ENCODE measurements around the gene WDSUB1.

The WDSUB1 gene, protein sequence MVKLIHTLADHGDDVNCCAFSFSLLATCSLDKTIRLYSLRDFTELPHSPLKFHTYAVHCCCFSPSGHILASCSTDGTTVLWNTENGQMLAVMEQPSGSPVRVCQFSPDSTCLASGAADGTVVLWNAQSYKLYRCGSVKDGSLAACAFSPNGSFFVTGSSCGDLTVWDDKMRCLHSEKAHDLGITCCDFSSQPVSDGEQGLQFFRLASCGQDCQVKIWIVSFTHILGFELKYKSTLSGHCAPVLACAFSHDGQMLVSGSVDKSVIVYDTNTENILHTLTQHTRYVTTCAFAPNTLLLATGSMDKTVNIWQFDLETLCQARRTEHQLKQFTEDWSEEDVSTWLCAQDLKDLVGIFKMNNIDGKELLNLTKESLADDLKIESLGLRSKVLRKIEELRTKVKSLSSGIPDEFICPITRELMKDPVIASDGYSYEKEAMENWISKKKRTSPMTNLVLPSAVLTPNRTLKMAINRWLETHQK

DNA sequence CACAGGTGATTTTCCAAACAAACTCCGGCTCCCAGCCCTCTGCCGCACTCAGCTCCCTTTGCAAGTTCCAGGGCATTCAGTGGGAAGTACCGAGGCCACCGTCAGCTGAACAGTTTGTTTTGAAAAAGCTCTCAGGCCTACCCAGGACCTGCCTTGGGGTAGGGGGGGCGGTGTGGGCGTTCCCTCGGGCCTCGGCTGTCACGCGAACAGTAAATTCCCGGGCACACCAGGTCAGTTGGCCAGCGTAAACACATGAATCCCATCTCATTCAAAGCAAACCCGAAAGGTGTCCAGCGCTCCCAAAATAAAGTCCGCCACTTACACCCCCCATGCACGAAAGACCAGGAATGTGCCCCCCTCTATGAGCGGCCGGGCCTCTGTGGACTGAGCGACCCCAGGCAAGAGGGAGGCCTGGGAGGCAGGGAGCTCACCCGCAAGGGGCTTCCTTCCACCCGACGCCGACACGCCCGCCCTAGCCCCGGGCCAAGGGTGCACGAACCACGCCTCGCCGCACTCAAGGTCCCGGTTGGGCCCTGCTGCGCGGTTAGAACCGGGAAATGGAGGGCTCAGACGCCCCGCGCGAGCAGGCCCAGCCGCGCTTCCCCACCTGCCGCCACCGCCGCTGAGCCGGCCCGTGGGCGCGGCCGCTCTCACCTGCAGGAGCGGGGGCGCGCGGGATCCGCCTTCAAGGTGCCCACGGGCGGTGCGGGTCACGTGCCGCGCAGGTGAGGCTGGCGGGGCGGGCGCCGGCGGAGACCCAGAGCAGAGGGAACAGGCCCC is at the start of gene WDSUB1:
TSS of gene WDSUB1 (minus strand) at position 775 of the 780 bp plus-strand sequence. CDS start 3,634 bp downstream, outside the sequence.
- DNase-seq (ENCODE audit: low spot score) = peak; percentile 74

DNA sequence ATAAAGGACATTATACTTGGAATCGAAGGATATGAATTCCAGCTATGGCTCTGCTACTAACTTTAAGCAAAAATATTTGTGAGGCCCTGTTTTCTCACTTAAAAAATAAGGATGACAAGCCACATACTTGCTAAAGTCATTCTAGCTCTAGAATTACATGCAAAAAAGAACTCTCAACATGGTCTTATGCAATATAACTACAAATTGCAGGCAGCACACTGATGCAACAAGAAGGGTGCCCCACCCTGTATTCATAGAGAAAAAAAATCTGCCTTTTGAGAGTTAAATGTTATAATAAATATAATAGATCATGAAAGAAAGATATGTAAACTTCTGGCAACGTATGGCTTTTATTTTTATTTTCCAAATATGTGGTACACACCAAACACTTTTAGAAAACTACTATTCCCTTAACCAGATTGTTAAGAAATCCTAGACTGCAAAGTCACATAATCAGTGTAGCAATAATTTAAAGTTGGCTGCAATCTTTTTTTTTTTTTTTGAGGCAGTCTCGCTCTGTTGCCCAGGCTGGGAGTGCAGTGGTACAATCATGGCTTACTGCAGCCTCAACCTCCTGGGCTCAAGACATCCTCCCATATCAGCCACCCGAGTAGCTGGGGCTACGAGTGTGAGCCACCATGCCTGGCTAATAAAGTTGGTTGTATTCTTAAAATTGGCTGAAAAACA is 40.2 kb upstream of the WDSUB1 start:
- peak; percentile 28 for DNase-seq (ENCODE audit: low spot score)

DNA sequence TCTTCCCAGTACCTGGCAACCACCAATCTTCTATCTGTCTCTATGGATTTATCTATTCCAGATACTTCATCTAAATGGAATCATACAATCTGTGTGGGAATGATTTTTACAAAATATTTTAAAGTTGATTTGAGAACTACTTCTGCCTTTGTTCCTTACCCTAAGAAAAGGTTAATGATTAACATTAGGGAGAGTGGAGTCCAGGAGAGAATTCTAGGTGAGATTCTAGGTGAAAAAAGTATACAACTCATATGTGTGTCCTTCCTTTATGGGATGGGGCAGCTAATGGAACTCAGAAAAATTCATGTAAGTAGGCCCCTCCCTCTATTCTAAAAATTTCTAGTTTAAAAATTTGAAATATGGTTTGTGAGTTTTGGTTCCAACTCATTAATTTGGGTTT is 35.9 kb upstream of the WDSUB1 start:
- DNase-seq (ENCODE audit: low spot score) = no peak

DNA sequence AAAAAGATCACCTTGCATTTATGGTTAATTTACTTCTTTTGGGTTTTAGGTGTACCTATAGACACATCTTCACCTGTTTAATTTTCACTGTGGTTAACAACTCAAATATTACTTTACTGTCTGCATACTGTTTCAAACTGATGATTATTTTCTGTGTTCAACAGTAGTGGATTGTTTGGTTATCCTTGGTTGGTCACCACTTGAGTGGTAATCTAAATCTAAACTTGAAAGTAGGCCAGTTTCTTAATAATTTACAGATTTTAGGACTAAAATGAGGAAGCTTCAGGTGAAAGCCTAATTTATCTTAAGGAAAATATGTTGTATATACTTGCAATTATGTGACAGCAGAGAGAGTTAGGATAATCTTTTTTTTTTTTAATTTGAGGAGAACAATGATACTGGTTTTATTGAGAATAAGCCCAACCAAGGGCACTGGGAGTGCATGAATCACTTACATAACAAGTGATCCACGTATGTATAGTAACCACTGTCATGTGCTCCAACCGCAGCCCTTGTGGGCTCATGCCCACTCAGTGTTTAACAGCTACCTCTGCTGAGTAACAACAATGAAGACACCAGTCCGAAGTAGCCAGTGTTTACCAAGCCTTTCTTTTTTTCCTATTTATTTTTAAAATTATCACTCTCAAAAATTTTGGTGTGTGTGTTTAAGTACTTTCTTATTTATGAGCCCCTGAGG is 31.0 kb upstream of the WDSUB1 start:
- no peak for DNase-seq (ENCODE audit: low spot score)

DNA sequence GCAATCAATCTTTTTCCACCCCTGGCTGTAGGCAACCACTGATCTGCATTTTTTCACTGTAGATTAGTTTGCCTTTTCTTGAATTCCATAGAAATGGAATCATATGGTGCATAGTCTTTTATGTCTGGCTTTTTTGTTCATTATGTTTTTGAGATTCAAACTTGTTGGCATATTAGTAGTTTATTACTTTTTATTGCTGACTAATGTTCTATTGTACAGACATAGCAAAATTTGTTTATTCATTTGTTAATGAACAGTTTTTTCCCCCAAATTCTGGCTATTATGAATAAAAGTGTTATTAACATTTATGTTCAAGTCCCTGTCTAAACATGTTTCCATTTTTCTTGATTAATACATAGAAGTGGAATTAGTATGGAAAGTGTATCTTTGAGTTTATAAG is 21.4 kb upstream of the WDSUB1 start:
- no peak for DNase-seq (ENCODE audit: low spot score)

DNA sequence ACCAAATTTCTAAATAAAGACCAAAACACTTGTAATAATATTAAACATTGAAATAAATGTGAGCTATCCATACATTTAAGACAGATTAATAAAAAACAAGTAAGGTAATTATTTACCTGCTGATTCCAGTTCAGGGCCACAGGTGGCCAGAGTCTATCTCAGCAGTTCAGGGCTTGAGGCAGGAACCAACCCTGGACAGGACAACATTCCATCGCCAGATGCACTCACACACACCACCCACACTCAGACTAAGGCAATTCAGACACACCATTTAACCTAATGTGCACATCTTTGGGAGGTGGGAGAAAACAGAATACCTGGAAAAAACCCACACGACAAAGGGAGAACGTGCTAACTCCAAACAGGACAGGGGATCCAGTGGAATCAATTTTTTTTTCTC is 14.1 kb upstream of the WDSUB1 start:
- DNase-seq (ENCODE audit: low spot score) = no peak

DNA sequence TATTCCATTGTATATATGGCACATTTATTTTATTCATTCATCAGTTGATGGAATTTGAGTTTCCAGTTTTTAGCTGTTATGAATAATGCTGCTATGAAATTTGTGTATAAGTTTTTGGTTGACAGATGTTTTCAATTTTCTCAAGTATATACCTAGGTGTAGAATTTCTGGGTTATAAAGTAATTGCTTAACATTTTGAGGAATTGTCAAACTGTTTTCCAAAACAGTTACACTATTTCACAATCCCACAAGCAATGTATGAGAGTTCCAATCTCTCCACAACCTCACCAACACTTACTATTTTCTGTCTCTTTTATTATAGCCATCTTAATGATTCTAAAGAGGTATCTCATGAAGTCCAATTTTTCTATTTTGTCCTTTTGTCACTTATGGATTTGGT is 12.5 kb upstream of the WDSUB1 start:
- no peak for DNase-seq (ENCODE audit: low spot score)

DNA sequence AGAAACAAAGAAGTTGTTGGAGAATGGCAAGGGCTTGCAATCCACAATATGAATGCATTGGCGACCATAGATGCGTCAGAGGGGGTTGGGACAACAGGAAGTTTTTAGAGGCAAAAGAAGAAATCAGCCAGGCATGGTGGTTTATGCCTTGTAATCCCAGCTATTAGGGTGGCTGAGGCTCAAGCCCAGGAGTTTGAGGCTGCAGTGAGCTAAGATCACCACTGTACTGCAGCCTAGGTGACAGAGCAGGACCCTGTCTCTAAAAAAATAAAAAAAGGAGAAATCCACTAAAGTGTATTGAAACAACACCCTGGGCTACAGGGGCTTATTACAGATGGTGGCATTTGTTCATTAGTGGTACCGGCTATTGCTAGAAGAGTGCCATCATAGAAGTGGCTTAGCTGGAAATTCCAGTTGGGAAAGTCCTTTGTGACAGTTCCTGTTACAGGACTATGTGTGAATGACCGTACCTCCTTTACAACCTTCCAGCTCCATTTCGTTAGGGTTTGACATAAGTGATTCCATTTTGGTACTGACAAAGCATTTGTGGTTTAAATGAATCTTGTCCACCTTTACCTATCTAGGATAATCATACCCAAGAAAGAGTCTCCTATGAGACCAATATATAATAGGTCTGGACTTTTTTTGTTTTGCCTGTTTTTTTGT is 10.7 kb upstream of the WDSUB1 start:
- DNase-seq (ENCODE audit: low spot score) = no peak

DNA sequence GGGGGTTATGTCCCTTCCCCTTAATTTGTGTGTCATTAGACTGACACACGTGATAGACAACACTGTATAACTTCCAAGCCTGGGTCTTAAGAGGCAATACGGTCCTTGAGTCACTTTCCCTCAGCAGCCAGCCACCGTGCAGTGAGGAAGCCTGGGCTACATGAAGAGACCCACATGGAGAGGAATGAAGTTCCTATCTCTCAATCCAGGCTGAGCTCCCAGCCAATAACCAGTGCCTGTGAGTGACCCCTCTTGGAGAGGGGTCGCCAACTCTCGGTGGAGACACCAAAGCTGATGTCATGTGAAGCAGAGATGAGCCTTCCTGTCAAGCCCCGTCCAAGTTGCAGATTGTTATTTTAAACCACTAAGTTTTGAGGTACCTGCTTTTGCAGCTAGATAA is 5.7 kb upstream of the WDSUB1 start:
- no peak for DNase-seq (ENCODE audit: low spot score)

DNA sequence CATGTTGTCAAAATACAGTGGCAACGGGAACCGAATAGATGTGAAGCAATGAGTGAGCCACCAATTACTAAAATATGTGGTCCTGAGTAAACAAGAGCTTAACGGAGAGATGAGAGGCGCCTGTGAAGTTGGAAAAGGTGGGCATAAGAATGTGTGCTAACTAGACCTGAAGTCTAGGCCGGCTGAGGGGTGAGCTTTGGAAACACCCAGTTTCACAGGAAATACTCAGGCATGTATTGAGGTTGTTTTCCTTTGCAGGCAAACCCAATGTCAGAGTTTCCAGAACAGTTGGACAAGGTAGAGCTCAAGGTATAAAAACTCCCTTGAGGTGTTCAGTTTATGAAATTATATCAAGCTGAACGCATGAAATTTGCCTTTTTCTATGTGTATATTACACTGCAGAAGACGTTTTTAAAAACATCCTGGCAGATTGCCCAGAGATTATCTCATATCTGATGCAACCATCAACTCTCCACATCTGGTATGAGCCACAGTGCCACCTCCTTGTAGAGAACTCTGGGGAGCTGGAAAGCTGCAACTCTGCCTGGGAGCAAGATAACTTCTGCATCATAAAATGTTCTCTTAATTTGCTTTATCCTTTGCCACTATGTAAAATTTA is 3.9 kb upstream of the WDSUB1 start:
- DNase-seq (ENCODE audit: low spot score) = peak; percentile 64

DNA sequence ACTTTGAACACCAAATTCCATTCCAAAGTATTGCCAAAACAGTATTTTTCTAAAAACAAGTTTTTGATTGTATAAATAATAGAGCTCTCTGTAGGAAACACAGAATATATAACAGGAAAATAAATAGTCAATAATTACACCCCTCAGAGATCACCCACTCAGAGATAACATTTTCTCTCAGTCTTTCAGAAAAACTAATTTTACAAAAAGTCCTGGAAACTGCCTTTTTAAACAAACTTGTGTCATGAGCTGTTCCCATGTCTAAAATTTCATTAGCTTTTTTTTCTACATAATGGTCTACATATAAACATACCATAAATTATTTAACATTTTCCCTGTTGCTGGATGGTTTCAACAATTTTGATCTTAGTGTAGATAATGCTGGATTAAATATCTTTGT is 1.2 kb upstream of the WDSUB1 start:
- no peak for DNase-seq (ENCODE audit: low spot score)

DNA sequence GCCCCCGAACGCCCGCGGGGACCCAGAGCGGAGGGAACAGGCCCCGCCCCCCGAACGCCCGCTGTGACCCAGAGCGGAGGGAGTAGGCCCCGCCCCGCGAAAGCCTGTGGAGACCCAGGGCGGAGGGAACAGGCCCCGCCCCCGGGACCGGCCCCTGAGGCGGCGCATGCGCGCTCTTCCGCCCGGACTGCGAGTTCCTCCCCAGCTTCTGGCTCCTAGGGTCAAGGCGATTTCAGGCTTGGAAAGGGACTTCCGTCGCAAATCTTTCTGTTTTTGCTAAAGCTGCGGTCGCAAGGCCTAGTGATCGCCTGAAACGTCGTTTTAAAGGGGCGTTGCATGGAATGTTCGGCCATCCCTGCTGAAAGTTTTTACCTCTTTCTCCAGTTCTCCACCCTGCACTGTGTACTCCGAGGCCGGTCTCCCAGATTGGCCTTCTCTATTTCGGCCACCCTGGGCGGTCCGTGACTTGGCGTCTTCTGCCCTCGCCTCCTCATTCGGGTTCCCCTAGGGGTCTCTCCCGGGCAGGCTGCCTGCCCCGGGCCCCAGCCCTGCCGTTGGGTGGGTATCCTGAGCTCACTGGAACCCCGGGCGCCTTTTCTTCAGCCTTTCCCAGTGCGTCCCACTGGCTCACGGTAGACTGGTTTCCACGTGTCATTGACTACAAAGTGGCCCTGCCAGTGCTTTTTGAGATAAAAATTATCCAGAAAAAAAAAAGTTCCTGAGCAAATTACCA is 372 bp upstream of the WDSUB1 start:
- DNase-seq (ENCODE audit: low spot score) = peak; percentile 92

DNA sequence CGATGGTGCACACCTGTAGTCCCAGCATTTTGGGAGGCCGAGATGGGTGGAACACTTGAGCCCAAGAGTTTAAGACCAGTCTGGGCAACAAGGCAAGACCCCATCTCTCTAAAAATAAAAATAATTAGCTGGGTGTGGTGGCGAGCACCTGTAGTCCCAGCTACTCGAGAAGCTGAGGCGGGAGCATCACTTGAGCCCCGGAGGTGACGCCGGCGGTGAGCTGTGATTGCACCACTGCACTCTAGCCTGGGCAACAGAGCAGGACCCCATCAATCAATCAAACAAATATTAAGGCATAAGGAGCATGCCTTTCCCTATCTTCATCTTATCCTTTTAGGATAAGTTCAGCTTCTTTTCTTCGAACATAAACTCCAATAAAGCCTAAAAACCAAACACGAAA is 1.1 kb downstream of the WDSUB1 start:
- no peak for DNase-seq (ENCODE audit: low spot score)

DNA sequence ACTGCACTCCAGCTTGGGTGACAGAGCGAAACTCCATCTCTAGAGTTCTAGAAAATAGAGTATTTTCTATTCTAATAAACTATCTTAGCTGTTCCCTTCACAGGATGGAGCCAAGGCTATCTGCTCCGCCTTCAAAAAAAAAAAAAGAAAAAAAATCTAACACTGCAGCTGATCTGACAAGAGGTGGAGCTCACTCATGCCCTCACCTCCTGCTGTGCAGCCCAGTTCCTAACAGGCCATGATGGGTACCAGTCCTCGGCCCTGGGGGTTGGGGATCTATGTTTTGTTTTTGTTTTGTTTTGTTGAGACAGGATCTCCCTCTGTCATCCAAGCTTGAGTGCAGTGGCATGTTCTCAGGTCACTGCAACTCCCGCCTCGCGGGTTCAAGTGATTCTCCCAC is 3.0 kb downstream of the WDSUB1 start:
- no peak for DNase-seq (ENCODE audit: low spot score)

DNA sequence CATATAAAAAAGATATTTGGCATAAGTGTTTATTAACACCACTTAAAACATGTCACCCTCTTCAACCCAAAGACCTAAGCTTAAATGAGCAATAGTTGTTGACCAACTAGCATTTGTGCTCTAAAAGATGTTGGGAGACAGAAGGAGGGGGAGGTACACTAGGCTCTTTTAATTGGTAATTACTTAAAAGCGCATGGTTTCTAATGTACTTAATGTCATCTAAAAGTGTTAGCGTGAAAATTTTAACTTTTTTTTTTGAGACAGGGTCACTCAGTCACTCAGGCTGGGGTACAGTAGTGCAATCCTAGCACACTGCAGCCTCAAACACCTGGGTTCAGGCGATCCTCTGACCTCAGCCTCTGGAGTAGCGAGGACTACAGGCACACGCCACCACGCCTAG is 5.5 kb downstream of the WDSUB1 start:
- DNase-seq (ENCODE audit: low spot score) = no peak

DNA sequence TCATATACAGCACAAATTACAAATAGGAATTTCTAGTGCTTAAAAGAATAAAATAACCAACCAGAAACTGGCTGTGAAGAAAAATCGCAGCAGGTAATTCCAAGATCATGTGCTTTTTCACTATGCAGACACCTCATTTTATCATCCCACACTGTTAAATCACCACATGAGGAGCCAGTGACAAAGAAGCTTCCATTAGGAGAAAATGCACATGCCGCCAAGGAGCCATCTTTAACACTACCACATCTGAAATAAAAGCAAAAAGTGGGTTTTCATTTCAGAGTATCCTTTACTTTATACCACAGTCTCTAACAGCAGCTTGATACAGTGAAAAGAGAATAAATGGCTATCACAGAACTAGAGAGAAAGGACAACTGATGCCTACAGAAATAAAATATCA is 6.8 kb downstream of the WDSUB1 start:
- DNase-seq (ENCODE audit: low spot score) = no peak

DNA sequence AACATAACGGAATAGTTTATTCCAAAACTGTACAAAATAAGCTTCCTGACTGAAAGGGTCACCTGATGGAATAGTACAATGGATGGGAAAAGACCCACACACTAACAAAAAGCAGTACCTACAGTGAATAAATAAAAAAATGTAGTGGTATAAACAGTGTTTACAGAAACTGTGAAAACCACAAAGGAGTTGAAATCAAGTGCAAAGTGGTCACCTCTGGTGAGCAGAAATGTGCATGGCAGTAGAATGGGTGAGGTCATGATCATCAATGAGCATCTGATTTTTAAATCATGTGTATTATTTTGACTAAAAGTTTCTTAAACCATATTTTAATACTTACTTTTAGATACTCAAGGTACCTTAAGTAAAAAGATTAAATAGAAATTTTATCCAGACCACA is 11.4 kb downstream of the WDSUB1 start:
- no peak for DNase-seq (ENCODE audit: low spot score)

DNA sequence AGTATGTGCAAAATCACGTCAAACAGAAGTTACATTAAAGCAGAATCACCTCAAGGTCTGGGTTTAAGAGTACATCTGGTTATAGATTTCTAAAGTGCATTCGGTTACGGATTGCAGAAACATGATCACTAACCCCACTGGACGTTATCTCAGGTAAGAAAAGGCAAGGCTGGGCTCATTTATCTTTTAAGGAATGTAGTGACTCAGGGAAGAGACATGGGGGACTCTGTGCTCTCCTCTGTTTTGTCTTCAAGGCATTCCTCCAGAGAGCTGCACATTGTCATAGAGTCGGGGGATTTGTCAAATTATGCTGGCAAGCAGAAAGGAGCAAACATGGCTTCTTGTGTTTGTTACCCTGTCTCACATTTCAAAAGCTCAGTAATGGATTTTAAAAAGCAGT is 14.3 kb downstream of the WDSUB1 start:
- DNase-seq (ENCODE audit: low spot score) = no peak

DNA sequence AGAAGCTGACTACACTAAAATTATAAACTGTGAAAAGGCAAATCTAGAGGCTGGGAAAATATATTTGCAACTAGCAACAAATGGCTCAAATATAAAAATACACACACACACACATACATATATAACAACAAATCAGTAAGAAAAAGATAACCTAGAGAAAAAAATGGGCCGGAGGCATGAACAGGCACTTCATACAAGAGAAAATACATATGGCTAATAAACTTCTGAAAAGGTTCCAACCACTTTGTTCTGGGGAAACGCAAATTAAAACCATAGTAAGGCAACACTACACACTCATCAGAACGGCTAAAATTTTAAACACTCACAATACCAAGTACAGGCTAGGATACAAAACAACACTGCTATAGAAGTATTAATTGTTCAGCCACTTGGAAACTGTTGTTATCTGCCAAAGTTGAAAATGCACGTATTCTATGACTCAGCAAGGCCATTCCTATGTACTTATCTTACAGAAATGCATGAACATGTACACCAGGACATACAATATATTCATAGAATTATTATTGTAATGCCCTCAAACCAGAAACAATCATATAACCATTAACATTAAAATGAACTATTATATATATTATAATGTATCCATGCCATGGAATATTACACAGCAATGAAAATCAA is 15.6 kb downstream of the WDSUB1 start:
- DNase-seq (ENCODE audit: low spot score) = no peak

DNA sequence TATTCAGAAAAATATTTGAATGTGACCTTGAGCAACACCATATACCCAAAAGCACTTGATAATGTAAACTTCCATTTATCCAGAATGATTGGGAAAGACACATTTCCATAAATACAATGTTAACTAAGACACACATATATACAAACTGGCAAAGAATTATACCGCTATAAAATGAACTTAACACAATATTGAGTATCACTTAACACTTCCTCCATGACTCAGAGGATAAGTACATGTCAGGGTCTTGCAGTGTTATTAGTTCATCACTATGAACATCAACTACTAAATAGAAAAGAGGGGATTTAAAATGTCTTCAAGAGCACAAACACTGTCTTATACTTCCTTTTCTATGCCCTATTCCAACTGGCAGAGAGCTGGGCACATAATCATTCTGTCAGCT is 18.6 kb downstream of the WDSUB1 start:
- DNase-seq (ENCODE audit: low spot score) = no peak
